PC-3 (cell line): ENCODE data around the gene CALN1. TPM values are rescaled to one million over a fixed set of nuclear protein-coding genes. Genes with fewer than 3 reads are reported as not detected.

Experiments
- ATAC-seq: fragments of 200-7000 bp; cut with Tn5 transposase; 2 replicates; pipeline ENCODE4 v1.9.1; 2020; ENCODE audit warnings: mild to moderate bottlenecking, moderate library complexity
- BruUV-seq: library from RNA; stranded (reverse); fragments of 400-500 nt; replicated peaks from 2 replicates; lab custom pipeline; 2021; lab: Mats Ljungman, UMichigan
- CTCF ChIA-PET: fragments of 300-600 bp; sonication (Branson Sonifier 250); formaldehyde crosslinking; loops from one replicate; lab custom pipeline; 2022; ENCODE audit warnings: antibody characterized with exemption; lab: Charles Lee
- POLR2A ChIA-PET: fragments of 300-600 bp; sonication (Branson Sonifier 250); formaldehyde crosslinking; loops from one replicate; lab custom pipeline; 2022; ENCODE audit warnings: antibody characterized with exemption; ENCODE audit not compliant: unreplicated experiment; lab: Charles Lee
- DNase-seq: peaks from one replicate; pipeline ENCODE4 v3.0.0-alpha.2; 2015
- H2AFZ ChIP-seq: fragments of 300-600 bp; sonication (generic); 2 replicates; pipeline ENCODE4 v1.6.0; 2016; ENCODE audit warnings: antibody characterized with exemption, low read length
- H3F3A ChIP-seq: fragments of 300-600 bp; sonication (generic); one replicate; pipeline ENCODE4 v1.6.0; 2017; ENCODE audit warnings: antibody characterized with exemption, low read length, control low read depth, mild to moderate bottlenecking; ENCODE audit not compliant: unreplicated experiment
- H3K27ac ChIP-seq: fragments of 300-600 bp; sonication (generic); 2 replicates; pipeline ENCODE4 v1.5.1; 2016; ENCODE audit warnings: mild to moderate bottlenecking, low read length
- H3K27me3 ChIP-seq: fragments of 300-600 bp; sonication (generic); 2 replicates; pipeline ENCODE4 v1.6.1; 2016; ENCODE audit warnings: low read length, mixed read lengths
- H3K36me3 ChIP-seq: fragments of 300-600 bp; sonication (generic); 2 replicates; pipeline ENCODE4 v1.6.1; 2016; ENCODE audit warnings: low read depth, mixed run types, low read length, mixed read lengths
- H3K4me1 ChIP-seq: fragments of 300-600 bp; sonication (generic); 2 replicates; pipeline ENCODE4 v1.5.1; 2016; ENCODE audit warnings: low read length; ENCODE audit not compliant: insufficient read depth
- H3K4me2 ChIP-seq: fragments of 300-600 bp; sonication (generic); 2 replicates; pipeline ENCODE4 v1.6.0; 2016; ENCODE audit warnings: low read length
- H3K4me3 ChIP-seq: fragments of 300-600 bp; sonication (generic); 2 replicates; pipeline ENCODE4 v1.5.1; 2016; ENCODE audit warnings: mild to moderate bottlenecking, low read length, mixed read lengths
- H3K79me2 ChIP-seq: fragments of 300-600 bp; sonication (generic); 2 replicates; pipeline ENCODE4 v1.6.1; 2017; ENCODE audit warnings: low read length, mixed read lengths
- H3K9ac ChIP-seq: fragments of 300-600 bp; sonication (generic); 2 replicates; pipeline ENCODE4 v1.6.0; 2016; ENCODE audit warnings: mild to moderate bottlenecking, low read length
- H3K9me2 ChIP-seq: fragments of 300-600 bp; sonication (generic); replicated peaks from 2 replicates; pipeline ENCODE4 v1.6.1; 2016; ENCODE audit warnings: mixed run types, low read length, mixed read lengths
- H3K9me3 ChIP-seq: fragments of 300-600 bp; sonication (generic); 2 replicates; pipeline ENCODE4 v1.6.1; 2016; ENCODE audit warnings: low read length, mixed read lengths
- H4K20me1 ChIP-seq: fragments of 300-600 bp; sonication (generic); 2 replicates; pipeline ENCODE4 v1.6.1; 2016; ENCODE audit warnings: low read length, mixed read lengths
- CTCF ChIP-seq: fragments of 300-600 bp; sonication (generic); conservative IDR thresholded peaks from 2 replicates; pipeline ENCODE4 v1.5.1; 2017; ENCODE audit warnings: antibody characterized with exemption, low read depth, mild to moderate bottlenecking, low read length
- EZH2 ChIP-seq: fragments of 300-600 bp; sonication (generic); IDR thresholded peaks from one replicate; pipeline ENCODE4 v1.6.1; 2017; ENCODE audit warnings: antibody characterized with exemption, mild to moderate bottlenecking, low read length; ENCODE audit not compliant: unreplicated experiment
- EZH2phosphoT487 ChIP-seq: fragments of 300-600 bp; sonication (generic); IDR thresholded peaks from 2 replicates; pipeline ENCODE4 v1.6.1; 2018; ENCODE audit warnings: mild to moderate bottlenecking, antibody characterized with exemption, low read length, borderline replicate concordance
- intact Hi-C: fragments of 100-400 bp; cut with micrococcal nuclease; formaldehyde crosslinking; loops from 2 replicates; pipeline ENCODE4 v1.9.0; 2023
- total RNA-seq: library from RNA; depleted of rRNA; stranded (reverse); fragments of >200 nt; gene quantifications from 2 replicates; pipeline ENCODE4 v1.2.3, GENCODE V29; 2014

Gene CALN1
- total RNA-seq, 1 experiment from 2014 or later, result not detected

GRCh38 chr7:72278550-72278949 is 133.6 kb downstream of the CALN1 start:
- CTCF ChIA-PET, result no interaction called here
- Histone ChIP-seq H4K20me1 (no peaks in the 10 kb centered on the region), H3K4me3 (no peak overlapping the region), H3K9ac (no peak overlapping the region), H3K9me2 (no peaks in the 10 kb centered on the region), H3K4me2 (no peak overlapping the region), H3K36me3 (no peaks in the 10 kb centered on the region), H2AFZ (no peak overlapping the region), H3K79me2 (no peaks in the 10 kb centered on the region), H3K4me1 (no peaks in the 10 kb centered on the region), H3F3A (no peaks in the 10 kb centered on the region), H3K27ac (no peak overlapping the region), H3K27me3 (no peaks in the 10 kb centered on the region), H3K9me3 (no peaks in the 10 kb centered on the region)
- TF ChIP-seq CTCF (no peak), EZH2phosphoT487 (no peak), EZH2 (no peak)
- POLR2A ChIA-PET, result no interaction called here
- no TSS peak for BruUV-seq
- DNase-seq, result no peak
- intact Hi-C loops, result no loop called here
- ATAC-seq, result no peak

DNA sequence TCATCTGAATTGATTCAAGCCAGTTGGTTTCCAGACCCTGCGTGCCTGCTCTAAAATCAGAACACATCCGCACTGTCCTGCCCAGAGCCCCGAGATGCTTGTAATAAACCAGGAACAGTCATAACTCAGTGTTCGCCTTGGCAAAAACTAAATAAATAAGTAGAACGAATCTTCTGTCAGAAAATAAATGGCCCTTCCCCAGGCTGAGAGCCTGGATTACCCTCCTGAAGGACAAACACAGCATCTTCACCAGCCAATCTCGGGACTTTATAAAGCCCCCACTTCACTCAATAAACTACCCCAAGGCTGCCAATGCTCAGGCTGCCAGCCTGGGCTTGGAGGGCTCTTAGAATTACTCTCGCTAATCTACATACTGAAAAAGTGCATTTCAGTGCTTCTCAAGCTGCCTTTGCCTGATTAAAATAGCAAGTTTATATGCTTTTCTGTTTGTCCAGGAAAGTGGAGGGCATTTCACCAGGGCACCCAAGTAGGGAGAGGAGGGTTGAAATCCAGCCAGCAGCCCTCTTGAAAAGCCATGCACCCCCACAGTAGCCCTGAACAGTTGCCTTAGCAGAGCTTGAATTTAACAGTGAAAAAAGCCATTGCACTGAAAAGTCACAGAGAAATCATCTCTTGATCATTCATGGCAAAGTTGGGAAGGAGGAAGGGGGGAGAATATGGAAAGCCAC is 136.6 kb downstream of the CALN1 start:
- H3K4me2 ChIP-seq, result no peak overlapping the region
- H3K27ac ChIP-seq, result no peak overlapping the region
- H3K4me3 ChIP-seq, result no peak overlapping the region
- no peaks in the 10 kb centered on the region for H3K9me3 ChIP-seq
- POLR2A ChIA-PET, result no interaction called here
- H3K36me3 ChIP-seq, result no peaks in the 10 kb centered on the region
- H3K79me2 ChIP-seq, result no peaks in the 10 kb centered on the region
- H3K9ac ChIP-seq, result no peak overlapping the region
- no peak for TF ChIP-seq CTCF
- TF ChIP-seq EZH2phosphoT487, result no peak
- no peak for TF ChIP-seq EZH2
- no TSS peak for BruUV-seq
- H3K9me2 ChIP-seq, result no peaks in the 10 kb centered on the region
- DNase-seq, result no peak
- H4K20me1 ChIP-seq, result no peaks in the 10 kb centered on the region
- intact Hi-C loops, result no loop called here
- no peaks in the 10 kb centered on the region for H3K27me3 ChIP-seq
- no peaks in the 10 kb centered on the region for H3F3A ChIP-seq
- CTCF ChIA-PET, result no interaction called here
- H3K4me1 ChIP-seq, result no peaks in the 10 kb centered on the region
- H2AFZ ChIP-seq, result no peak overlapping the region
- ATAC-seq, result no peak

GRCh38 chr7:72272479-72272878 is 139.7 kb downstream of the CALN1 start:
- ATAC-seq (no peak), DNase-seq (no peak)
- Histone ChIP-seq H3K4me2 (no peak overlapping the region), H2AFZ (no peak overlapping the region), H3K9me3 (no peaks in the 10 kb centered on the region), H3K27ac (no peak overlapping the region), H3K9me2 (no peaks in the 10 kb centered on the region), H3K9ac (no peak overlapping the region), H3K36me3 (no peaks in the 10 kb centered on the region), H4K20me1 (no peaks in the 10 kb centered on the region), H3K4me3 (no peak overlapping the region), H3K27me3 (no peaks in the 10 kb centered on the region), H3F3A (no peaks in the 10 kb centered on the region), H3K4me1 (no peaks in the 10 kb centered on the region), H3K79me2 (no peaks in the 10 kb centered on the region)
- no TSS peak for BruUV-seq
- POLR2A ChIA-PET, result no interaction called here
- CTCF ChIA-PET, result no interaction called here
- TF ChIP-seq CTCF, result no peak
- TF ChIP-seq EZH2, result no peak
- TF ChIP-seq EZH2phosphoT487, result no peak
- intact Hi-C loops, result no loop called here
